ENCODE measurements around the gene TTLL10. TPM values are rescaled to one million over a fixed set of nuclear protein-coding genes. Genes with fewer than 3 reads are reported as not detected.

TTLL10 gene, protein sequence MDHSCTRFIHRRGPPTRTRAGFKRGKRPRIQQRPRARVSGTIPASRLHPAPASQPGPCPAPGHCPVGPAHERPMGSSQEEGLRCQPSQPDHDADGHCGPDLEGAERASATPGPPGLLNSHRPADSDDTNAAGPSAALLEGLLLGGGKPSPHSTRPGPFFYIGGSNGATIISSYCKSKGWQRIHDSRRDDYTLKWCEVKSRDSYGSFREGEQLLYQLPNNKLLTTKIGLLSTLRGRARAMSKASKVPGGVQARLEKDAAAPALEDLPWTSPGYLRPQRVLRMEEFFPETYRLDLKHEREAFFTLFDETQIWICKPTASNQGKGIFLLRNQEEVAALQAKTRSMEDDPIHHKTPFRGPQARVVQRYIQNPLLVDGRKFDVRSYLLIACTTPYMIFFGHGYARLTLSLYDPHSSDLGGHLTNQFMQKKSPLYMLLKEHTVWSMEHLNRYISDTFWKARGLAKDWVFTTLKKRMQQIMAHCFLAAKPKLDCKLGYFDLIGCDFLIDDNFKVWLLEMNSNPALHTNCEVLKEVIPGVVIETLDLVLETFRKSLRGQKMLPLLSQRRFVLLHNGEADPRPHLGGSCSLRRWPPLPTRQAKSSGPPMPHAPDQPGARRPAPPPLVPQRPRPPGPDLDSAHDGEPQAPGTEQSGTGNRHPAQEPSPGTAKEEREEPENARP
- total RNA-seq (ENCODE audit: insufficient read depth, low replicate concordance): not detected

DNA sequence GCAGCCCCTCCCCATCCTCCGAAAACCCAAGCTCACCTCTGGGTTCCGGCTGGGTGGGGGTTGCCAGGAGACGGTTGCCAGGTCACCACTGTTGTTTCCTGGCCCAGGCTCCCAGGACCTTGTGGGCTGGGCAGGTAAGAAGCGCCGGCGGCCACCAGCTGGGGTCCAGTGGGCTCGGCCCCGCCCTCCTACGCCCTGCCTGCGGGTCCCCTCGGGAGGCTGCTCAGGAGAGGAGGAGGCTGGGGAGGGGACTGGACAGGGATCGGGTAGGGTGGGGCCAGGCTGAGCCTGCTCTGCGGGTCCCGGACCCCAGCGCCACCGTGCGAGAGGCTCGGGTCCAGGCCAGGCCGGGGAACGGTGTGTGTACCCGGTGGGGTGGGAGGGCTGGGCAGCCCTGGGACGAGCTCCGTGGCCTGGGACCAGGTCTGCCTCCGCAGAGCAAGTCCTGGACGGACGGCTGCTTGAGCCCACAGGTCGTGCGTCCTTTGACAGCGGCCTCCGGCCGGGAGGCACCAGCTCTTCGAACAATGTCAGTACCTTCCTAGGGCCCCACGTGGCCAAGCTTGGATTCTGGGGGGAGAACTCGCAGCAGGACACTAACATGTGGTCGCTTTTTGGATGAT, at the start of gene TTLL10:
TTLL10 (plus strand) TSS at position 88 of the 623 bp plus-strand sequence. CDS start 5,336 bp downstream, outside the sequence.
- DNase-seq (ENCODE audit: low spot score): no peak

- DNase-seq (ENCODE audit: low spot score): no peak
Measured at GRCh38 chr1:1124508-1124785, 49.2 kb upstream of the TTLL10 start.

DNA sequence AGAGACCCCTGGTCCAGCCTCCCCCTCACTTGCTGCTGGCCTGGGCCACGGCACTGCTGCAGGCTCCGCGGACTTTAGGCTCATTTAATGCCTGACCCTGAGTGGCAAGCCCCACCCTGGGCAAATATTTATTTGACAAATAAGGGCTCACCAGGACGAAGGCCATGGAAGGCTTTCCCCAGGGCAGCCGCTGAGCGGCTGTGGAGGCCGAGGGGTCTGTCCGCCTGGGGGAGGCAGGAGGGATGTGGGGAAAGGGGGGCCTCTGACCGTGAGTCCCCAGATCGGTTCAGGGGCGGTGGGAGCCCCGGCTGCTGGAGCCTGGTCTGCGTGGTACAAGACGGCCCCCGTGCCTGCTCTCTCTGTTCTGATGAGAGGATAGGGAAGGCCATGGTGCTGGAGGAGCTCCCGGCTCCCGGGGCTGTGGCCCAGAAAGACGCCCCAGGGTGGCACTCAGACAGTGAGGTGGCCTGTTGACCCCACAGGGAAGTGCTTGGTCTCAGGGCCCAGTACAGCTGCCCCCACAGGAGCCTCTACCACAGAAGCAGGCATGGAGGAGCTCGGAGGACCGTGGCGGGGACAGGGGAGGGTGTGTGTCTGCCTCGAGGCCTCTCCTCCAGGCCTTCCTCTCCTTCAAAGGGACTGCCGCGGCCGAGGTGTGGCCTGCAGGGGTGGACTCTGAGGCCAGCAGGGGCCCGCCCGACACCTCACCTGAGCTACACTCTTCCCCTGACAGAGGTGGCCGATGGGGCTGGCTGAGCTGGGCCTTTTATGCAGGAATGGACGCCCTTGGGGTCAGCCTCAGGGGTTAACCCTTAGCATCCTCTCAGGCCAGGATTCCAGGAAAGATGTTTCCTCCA, 48.7 kb upstream of the TTLL10 start:
- DNase-seq (ENCODE audit: low spot score): no peak

- no peak for DNase-seq (ENCODE audit: low spot score)
Measured at GRCh38 chr1:1125945-1126344, 47.7 kb upstream of the TTLL10 start.

DNA sequence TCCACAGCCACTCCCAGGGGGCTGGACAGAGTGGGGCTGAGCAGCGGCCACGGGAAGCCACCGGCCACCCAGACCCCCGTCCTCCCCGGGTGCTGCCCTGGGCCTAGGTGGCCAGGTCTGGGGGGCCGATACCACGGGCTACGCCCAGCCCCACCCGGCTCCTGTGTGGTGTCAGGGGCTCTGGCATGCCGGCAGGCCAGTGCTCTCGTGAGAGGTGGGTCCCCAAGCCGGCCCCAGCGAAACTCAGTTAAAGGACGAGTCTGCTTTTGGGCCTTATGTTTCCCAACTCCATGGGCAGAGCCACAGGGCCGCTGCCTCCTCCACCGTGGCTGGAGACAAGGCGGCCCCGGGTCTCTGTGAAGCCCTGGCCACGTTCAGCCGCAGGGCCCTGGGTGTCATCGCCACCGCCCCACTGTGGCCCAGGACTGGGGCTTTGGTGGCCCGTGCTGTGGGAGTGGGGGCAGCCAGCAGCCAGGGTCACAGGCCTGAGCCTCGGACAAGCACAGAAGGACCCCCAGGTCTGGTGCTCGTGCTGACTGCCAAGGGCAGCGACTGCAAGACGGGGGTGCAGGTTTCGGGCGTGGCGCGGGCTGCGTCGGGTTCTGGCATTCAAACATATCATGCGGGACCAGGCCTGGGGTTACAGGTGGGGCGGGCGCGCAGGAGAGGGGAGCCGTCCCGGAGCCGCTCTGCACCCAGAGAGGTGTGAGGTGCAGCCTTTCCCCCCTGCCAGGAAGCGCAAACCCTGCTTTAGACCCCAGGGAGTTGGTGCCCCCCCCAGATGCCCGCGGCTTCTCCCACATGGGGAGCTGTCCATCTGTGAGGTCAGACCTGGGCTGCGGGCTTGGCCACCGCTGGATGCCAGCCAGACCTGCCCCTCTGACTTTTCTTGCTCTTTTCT, 45.9 kb upstream of the TTLL10 start:
- DNase-seq (ENCODE audit: low spot score): no peak

GRCh38 chr1:1128454-1129139, 45.1 kb upstream of the TTLL10 start:
- no peak for DNase-seq (ENCODE audit: low spot score)

- no peak for DNase-seq (ENCODE audit: low spot score)
Measured at GRCh38 chr1:1129381-1129821, 44.3 kb upstream of the TTLL10 start.

DNA sequence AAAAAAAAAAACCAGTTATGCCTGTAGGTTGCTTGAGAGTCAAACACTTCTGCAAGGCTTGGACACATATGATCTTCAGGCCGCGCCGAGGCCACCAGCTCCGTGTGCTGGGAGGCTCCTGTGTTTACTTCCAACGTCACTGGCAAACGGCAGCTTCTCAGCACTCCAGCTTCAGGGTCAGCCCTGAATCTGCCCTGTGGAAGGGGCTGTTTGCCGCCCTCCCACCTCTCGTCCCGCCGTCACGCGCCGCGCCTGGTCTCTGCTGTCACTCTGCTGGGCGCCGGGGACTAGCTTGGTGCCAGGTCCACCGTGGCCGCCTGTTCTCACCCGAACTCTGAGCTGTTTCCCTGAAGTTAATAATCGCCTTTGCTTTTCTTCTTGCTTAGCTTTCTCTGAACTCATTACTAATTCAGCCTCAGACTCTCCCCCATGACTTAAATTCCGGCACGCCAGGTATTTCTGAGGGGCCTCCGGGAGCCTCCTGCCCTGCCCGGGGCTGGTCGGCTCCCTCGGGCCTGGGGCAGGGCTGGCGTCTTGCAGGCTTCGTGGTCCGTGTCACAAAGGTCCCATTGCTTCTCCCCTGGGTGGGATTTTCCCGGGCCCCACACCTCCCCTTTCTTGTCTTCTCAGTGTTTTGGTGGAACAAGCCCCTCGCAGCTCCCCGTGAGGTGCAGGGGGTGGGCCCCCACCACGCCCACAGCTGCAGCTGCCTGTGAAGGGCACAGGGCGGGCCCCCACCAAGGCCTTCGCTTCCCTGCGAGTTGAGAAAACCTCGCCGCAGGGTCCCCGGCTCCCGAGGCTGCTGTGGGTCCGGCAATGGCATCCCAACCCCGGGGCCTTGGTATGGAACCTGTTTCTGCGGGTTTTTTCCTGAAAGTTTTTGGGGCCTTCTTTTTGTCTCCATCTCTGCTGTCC, 43.2 kb upstream of the TTLL10 start:
- DNase-seq (ENCODE audit: low spot score): no peak

DNA sequence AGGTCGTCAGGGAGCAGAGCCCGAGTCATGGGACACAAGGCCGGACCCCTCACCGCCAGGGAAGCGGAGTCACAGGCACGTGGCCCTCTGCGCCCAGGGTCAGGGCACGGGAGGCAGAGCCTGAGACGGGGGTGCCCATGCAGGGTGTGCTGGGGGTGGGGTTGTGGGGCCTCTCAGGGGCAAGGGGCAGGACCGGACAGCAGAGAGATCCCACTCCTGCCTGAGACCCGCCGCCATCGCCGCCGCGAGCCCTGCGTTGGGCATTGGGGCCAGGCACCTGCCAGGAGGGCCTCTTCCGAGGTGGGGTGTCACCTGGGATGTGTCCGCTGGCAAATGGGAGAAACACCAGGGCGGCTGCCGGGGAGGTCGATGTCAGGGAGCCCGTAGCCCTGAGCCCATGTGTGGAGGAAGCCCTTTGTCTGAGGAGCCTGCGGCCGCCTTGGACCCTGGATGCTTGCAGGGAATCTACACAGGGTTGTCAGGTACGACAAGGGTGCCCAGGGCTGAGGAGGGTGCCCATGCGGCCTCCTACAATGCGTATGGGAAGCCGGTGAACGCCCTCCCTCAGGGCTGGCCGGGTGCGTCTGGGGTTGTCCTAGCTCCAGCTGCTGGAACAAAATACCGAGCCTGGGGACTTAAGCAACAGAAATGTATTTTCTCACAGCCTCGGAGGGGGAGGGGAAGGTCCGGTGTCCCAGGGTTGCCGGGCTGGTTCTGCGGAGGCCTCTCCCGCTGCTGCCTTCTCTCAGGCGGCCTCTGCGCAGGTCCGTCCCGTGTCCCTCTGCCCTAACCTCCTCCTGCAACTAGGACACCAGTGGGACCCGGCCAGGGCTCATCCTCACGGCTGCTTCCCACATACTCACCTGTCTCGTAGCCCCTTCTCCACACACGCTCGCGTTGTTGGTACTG, 41.4 kb upstream of the TTLL10 start:
- DNase-seq (ENCODE audit: low spot score): no peak

DNA sequence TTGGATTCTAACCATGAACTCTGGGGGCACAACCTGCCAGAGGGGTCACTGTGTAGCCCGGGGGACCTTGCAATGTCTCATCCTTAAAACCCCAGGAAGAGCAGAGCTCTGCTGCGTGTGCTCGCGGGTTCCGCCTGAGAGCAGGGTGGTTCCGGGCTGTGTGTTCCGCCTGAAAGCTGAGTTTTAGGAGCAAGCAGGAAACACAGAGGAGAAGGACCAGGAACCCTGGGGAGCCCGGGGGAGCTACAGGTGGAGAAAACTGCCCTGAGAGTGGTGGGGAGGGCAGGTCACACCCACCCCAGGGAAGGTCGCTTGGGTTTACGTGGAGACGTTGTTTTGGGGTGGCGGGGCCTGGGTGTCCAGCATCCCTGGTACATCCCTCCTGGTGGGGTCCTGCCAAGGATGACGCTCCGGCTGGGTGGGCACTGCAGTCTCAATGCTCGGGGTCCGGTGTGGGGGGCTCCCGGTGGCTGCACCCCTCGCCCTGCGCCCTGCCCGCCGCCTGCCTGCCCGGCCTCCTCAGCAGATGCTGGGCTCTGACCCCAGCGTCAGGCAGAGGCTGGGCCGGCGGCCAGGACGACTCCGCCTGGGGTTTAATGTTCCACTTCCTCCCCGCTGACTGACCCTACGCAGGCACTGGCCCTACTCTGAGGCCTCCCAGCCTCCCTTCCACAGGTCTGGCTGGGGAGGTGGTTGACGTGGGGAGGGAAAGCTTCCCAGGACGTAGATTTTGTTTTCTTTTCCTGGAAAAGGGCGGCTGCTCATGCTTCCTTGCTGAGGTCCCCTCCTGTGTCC, 40.5 kb upstream of the TTLL10 start:
- DNase-seq (ENCODE audit: low spot score): peak; percentile 65

GRCh38 chr1:1134300-1134970, 39.2 kb upstream of the TTLL10 start:
- no peak for DNase-seq (ENCODE audit: low spot score)

DNA sequence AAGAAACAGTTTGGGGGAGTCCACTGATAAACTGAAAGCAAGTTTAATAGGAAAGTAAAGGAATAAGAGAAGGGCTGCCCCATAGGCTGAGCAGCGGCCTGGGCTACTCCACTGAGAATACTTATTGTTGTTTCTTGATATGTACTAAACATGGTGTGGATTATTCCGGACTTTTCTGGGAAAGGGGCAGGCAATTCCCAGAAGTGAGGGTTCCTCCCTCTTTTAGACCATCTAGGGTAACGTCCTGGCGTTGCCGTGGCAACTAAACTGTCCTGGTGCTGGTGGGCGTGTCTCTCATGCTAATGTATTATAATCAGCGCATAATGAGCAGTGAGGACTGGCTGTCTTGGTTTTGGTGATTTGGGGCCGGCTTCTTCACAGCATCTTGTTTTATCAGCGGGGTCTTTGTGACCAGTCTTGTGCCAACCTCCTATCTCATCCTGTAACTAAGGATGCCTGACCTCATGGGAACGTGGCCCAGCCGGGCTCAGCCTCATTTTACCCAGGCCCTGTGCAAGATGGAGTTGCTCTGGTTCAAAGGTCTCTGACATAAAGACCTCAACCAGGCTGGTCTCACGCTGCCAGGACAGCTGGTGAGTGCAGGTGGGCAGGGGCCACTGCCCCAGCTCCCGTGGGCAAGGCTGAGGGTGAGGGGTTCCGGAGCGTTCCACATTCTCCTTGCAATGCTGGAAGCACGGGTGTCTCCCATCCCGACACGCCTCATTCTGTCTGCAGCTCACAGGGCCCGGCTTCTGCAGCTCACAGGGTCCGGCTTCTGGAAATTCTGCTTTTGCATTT, 38.1 kb upstream of the TTLL10 start:
- DNase-seq (ENCODE audit: low spot score): no peak

DNA sequence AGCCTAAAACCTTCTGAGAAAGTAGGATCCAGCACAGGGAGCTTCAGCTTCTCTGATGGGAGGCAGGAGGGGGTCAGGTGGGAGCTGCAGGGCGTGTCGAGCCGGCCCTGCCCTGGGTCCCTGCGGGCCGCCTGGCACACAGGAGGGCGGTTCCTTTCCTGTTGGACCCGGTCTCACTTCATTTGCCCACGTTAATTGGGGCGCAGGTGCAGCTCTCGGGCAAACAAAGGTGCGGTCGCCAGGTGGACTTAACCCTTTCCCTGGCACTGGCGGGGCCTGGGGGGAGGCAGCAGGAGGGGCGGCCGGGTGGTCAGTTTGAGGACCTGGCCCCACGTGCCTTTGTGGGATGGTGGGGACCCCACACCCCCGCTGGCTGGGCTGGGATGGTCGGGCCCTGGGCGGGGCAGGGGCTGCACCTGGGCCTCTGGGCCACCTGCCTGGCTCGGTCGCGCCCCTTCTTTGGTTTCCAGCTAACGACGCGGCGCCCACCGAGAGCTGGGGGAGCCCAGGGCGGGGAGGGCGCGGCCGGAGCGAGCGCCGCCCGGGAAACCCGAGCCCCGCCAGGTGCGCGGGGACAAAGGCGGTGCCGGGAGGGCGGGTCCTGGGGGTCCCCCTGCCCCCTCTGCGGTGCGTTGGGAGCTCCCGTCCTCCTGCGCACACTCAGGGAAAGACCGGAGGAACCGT, 37.0 kb upstream of the TTLL10 start:
- no peak for DNase-seq (ENCODE audit: low spot score)

- DNase-seq (ENCODE audit: low spot score): no peak
Measured at GRCh38 chr1:1137256-1138045, 36.2 kb upstream of the TTLL10 start.
